Kidney (tissue), 14 donors: ENCODE measurements around the gene UBXN7. TPM values are rescaled to one million over a fixed set of nuclear protein-coding genes. Genes with fewer than 3 reads are reported as not detected.
"Not testable (repeated sequence)": the region's sequence is repeated elsewhere in the genome, so short reads cannot be mapped to it uniquely, and the experiment has no call there.

Experiments
- DNase-seq, 5 donors: peaks; one replicate each; pipeline ENCODE4 v3.0.0-alpha.2; 2013 to 2020
- FAIRE-seq: peaks from 2 replicates; lab custom pipeline; 2012; peaks lifted over from hg19 to GRCh38; lab: Jason Lieb, UNC
- H3K27ac ChIP-seq, 2 donors: one replicate each; pipeline ENCODE4 v1.7.0; 2013; ENCODE audit warnings: low read depth in 2 of 2, low read length in 2 of 2, inconsistent platforms in 1 of 2
- H3K27me3 ChIP-seq: one replicate; pipeline ENCODE4 v1.7.1; 2013; ENCODE audit warnings: low read length, inconsistent platforms; ENCODE audit not compliant: control insufficient read depth, insufficient read depth
- H3K36me3 ChIP-seq, 3 donors: one replicate each; pipeline versions ENCODE4 v1.7.0 to v1.7.1; 2013; ENCODE audit warnings: low read length in 3 of 3, control low read depth in 1 of 3, inconsistent platforms in 1 of 3; ENCODE audit not compliant: insufficient read depth in 3 of 3, control insufficient read depth in 2 of 3
- H3K4me1 ChIP-seq, 3 donors: one replicate each; pipeline versions ENCODE4 v1.7.0 to v1.7.1; 2013; ENCODE audit warnings: low read length in 3 of 3, inconsistent platforms in 1 of 3, low read depth in 1 of 3; ENCODE audit not compliant: control insufficient read depth in 2 of 3, insufficient read depth in 2 of 3
- H3K4me3 ChIP-seq, 3 donors: one replicate each; pipeline versions ENCODE4 v1.7.0 to v1.8.1; 2013; ENCODE audit warnings: low read length in 3 of 3, control low read depth in 1 of 3, inconsistent platforms in 1 of 3
- H3K9ac ChIP-seq, 3 donors: one replicate each; pipeline versions ENCODE4 v1.7.0 to v1.7.1; 2013; ENCODE audit warnings: low read length in 3 of 3, control low read depth in 1 of 3, inconsistent platforms in 1 of 3
- H3K9me3 ChIP-seq, 3 donors: one replicate each; pipeline versions ENCODE4 v1.7.0 to v1.7.1; 2013; ENCODE audit warnings: low read length in 3 of 3, control low read depth in 1 of 3, inconsistent platforms in 1 of 3; ENCODE audit not compliant: control insufficient read depth in 2 of 3, insufficient read depth in 1 of 3
- CTCF ChIP-seq: IDR thresholded peaks from 3 replicates; pipeline ENCODE4 v1.5.1; 2012; ENCODE audit warnings: mild to moderate bottlenecking, moderate library complexity, borderline replicate concordance; ENCODE audit not compliant: insufficient read depth; ENCODE audit errors: extremely low read depth
- intact Hi-C: fragments of 100-400 bp; cut with DNase I; formaldehyde crosslinking; loops from one replicate; pipeline ENCODE4 v1.11.1; 2022
- polyA plus RNA-seq: library from polyadenylated mRNA; stranded (reverse); fragments of 350-450 nt; fragmentation: Illumina TruSeq; extraction: RNeasy Lipid Tissue Mini Kit (QIAGEN cat#74804); gene quantifications from one replicate; pipeline ENCODE4 v1.2.3, GENCODE V29; 2014; ENCODE audit warnings: low read depth, low replicate concordance; ENCODE audit not compliant: insufficient read depth
- total RNA-seq: library from RNA; stranded (reverse); fragmentation: NEBNext Ultra II Directional; extraction: Animal tissue kit (Norgen Biotek cat#: 25700); gene quantifications from one replicate; pipeline ENCODE4 v1.2.1, GENCODE V29; 2021
- donor health status: control.
- donor health status: control.
- donor health status: control.
- donor health status: control.
- donor health status: control.
- donor health status: DM: yes; HTN: yes; CAD: no.
- donor health status: Normal renal cell carcinoma (clear cell type).

Gene UBXN7
- total and polyA plus RNA-seq, 2 donors from 2014 or later = 2.8 to 46.9 TPM

- Histone ChIP-seq H3K27ac (peak within 1 kb of the TSS; percentile 93), H3K27me3 (no peaks in the 10 kb centered on the region), H3K4me1 (no peaks in the 10 kb centered on the region), H3K9ac (peak within 1 kb of the TSS; percentile 69 to 87 (median 77)), H3K4me3 (peak within 1 kb of the TSS; percentile 79 to 91 (median 88)), H3K9me3 (no peaks in the 10 kb centered on the region), H3K36me3 (no peaks in the 10 kb centered on the region)
- FAIRE-seq (no peak), DNase-seq (peak; percentile 92 to 97 (median 95))
- intact Hi-C loops = no loop called here
- TF ChIP-seq CTCF = no peak
Measured at GRCh38 chr3:196317687-196318467, 114.3 kb downstream of the UBXN7 start, which contains the start of gene DYNLT2B. DYNLT2B (minus strand) TSS chr3:196318240; CDS start chr3:196318152, 88 bp downstream.

GRCh38 chr3:196316799-196317686 lies 115.2 kb downstream of the UBXN7 start:
- H3K36me3 ChIP-seq, intact Hi-C loops, H3K27me3 ChIP-seq, FAIRE-seq, H3K9me3 ChIP-seq, H3K4me1 ChIP-seq, DNase-seq: not testable (repeated sequence)
- H3K4me3 ChIP-seq = peak overlapping the region; percentile 79 to 91 (median 88)
- peak overlapping the region; percentile 69 to 87 (median 77) for H3K9ac ChIP-seq
- H3K27ac ChIP-seq = peak overlapping the region; percentile 93

GRCh38 chr3:196315821-196316220 lies 116.4 kb downstream of the UBXN7 start:
- H3K9ac ChIP-seq = no peak overlapping the region
- FAIRE-seq (no peak), DNase-seq (no peak)
- no peaks in the 10 kb centered on the region for H3K9me3 ChIP-seq
- H3K36me3 ChIP-seq = no peaks in the 10 kb centered on the region
- H3K27ac ChIP-seq = no peak overlapping the region
- no peaks in the 10 kb centered on the region for H3K4me1 ChIP-seq
- intact Hi-C loops = no loop called here
- no peak for TF ChIP-seq CTCF
- no peak overlapping the region for H3K4me3 ChIP-seq
- H3K27me3 ChIP-seq = no peaks in the 10 kb centered on the region

- Histone ChIP-seq H3K9me3 (no peaks in the 10 kb centered on the region), H3K4me3 (no peak overlapping the region), H3K27me3 (no peaks in the 10 kb centered on the region), H3K27ac (no peak overlapping the region), H3K9ac (no peak overlapping the region), H3K36me3 (no peaks in the 10 kb centered on the region), H3K4me1 (no peaks in the 10 kb centered on the region)
- no peak for TF ChIP-seq CTCF
- FAIRE-seq = no peak
- no peak for DNase-seq
- intact Hi-C loops = no loop called here
Measured at GRCh38 chr3:196314597-196314996, 117.6 kb downstream of the UBXN7 start.

- H3K4me3 ChIP-seq, H3K9me3 ChIP-seq, H3K9ac ChIP-seq, H3K27me3 ChIP-seq, intact Hi-C loops, FAIRE-seq, H3K27ac ChIP-seq, DNase-seq, H3K36me3 ChIP-seq, H3K4me1 ChIP-seq: not testable (repeated sequence)
Measured at GRCh38 chr3:196314086-196314485, 118.1 kb downstream of the UBXN7 start.
